Panc1 (cell line): ENCODE measurements around the gene GPR83.

Experiments
- CTCF ChIP-seq: fragments of 450-650 bp; IDR thresholded peaks from 2 replicates; pipeline ENCODE4 v1.5.1; 2017; ENCODE audit warnings: mild to moderate bottlenecking
- POLR2AphosphoS5 ChIP-seq: IDR thresholded peaks from 2 replicates; pipeline ENCODE4 v1.6.1; 2012; ENCODE audit warnings: mild to moderate bottlenecking, low read depth, low read length, moderate library complexity
- REST ChIP-seq, 2 experiments: IDR thresholded peaks; 2 replicates each; pipeline ENCODE4 v1.6.1; 2011 to 2012; ENCODE audit warnings: low read depth in 2 of 2, control low read depth in 1 of 2, low read length in 1 of 2, mild to moderate bottlenecking in 1 of 2, moderate library complexity in 1 of 2; ENCODE audit not compliant: insufficient read depth in 1 of 2
- TCF7L2 ChIP-seq: IDR thresholded peaks from 2 replicates; pipeline ENCODE4 v1.6.1; 2011; ENCODE audit warnings: mild to moderate bottlenecking, low read depth, low read length, inconsistent platforms

DNA sequence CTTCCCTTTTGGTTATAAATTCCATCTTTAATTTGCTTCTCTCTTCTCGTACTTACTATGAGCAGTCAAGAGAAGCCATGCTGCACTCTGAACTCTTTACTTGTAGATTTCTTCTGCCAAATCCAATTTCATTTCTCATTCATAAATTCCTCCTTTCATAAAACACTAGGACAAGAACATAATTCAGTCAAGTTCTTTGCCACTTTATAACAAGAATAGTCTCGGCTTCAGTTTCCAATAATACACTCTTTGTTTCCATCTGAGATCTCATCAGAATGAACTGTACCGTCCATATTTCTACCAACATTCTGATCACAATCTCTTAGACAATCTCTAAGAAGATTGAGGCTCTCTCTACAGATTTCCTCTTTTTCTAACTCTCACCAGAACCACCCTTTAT lies 71.7 kb downstream of the GPR83 start:
- TF ChIP-seq CTCF, result no peak
- no peak for TF ChIP-seq POLR2AphosphoS5
- TF ChIP-seq REST (IDR thresholded peaks at IDR 0.05; ENCODE audit: insufficient read depth in 1 of 2, low read depth in 2 of 2, low read length in 1 of 2), result no peak
- no peak for TF ChIP-seq TCF7L2
